NCI-H2171 treated with DMSO at 0.1 percent for 48 hours (cell line): ENCODE measurements around the gene CRKL.

ENCODE experiments used
- DNase-seq: peaks from one replicate; lab custom pipeline; 2025; lab: John Stamatoyannopoulos, UW

CRKL gene

DNA sequence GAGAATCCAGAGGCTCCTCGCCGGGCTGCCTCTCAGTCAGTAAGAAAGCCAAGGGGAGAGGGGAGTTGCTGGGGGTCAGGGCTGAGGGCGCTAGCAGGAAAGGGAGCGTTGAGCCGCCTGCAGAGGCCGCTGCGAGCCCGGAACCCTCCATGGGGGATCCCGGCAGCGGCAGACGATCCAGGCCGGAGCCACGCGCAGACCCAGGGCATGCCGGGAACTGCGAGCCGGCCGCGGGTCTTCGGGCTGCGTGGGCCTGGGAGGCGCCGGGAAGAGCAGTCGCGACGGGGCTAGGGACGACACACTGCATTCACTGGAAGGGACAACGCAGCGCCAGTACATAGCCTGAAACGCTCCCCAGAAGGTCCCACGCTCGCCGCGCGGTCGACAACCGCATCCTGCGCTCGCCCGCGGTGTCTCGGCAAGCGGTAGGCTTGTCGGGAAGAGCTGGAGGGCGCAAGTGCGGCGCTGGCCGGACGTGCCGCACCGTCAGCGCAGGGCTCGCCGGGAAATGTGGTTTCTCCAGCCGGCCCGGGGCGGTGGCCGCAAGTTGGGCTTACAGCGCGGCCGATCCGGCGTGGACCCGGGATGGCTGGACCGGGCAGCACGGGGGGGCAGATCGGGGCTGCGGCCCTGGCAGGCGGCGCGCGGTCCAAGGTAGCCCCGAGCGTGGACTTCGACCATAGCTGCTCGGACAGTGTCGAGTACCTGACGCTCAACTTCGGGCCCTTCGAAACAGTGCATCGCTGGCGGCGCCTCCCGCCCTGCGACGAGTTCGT is 64.8 kb downstream of the CRKL start, which contains the start of gene LZTR1:
TSS of gene LZTR1 (plus strand) at position 511 of the 776 bp plus-strand sequence. CDS start at position 586, 75 bp downstream.
- DNase-seq, result peak; percentile 85

DNA sequence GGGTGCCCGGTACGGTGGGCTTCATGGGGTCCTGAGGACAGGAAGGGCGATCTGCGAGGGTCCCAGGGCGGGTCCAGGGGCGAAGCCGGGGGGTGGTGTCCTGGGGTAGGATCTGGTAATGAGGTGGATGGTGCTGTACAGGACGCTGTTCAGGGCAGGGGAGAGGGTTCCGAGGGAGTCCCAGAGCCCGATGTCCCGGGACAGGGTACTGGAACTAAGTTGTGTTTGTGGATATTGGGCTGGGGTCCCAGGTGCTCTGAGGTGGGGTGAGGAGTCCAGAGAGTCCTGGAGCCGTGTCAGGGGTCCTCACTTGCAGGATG is 65.3 kb downstream of the CRKL start:
- DNase-seq, result no peak

DNA sequence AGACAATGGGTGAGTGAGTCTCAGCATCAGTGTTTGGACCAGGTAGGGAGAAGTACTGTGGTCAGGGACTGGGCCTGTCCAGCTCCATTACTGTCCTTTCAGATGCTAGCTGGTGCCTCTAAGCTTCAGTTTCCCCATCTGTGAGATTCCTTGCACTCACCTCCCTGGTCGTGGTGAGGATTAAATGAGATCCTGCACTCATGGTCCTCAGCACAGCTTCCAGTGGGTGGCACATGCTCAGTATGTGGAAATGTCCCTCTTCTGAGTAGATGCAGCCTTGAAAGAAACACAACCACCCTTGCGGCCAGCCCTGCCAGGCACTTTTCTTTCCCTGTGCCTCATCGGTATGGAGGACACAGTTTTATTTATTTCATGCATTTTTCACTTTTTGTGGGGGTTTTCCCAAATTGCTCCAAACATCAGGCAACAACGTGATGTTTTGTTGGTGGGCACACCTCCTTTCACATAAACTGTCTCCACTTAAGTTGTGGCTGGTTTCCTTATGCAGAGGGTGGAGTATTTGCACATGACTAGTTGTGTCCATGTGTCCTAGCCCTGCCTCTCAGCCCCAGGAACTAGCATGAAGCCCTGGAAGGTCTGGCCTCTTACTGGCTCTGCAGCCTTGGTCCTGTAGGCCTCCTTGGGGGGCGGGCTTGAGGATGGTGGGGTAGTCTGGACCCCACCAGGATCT is 66.0 kb downstream of the CRKL start:
- no peak for DNase-seq

DNA sequence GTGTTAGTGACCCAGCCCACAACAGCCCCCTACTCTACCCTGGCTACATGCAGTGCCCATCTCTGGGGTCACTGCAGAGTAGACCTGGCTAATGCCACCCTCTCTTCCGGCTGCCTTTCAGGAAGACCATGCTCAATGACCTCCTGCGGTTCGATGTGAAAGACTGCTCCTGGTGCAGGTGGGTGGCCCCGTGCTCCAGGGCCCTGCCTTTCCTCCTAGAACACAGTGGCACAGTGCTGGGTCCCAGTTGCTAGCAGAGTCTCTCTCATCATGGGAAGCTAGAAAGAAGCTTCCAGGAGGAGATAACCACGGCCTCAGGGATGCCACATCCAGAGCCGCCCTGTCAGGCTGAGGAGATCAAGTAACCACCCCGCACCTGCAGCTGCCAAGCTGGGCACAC is 68.5 kb downstream of the CRKL start:
- no peak for DNase-seq

DNA sequence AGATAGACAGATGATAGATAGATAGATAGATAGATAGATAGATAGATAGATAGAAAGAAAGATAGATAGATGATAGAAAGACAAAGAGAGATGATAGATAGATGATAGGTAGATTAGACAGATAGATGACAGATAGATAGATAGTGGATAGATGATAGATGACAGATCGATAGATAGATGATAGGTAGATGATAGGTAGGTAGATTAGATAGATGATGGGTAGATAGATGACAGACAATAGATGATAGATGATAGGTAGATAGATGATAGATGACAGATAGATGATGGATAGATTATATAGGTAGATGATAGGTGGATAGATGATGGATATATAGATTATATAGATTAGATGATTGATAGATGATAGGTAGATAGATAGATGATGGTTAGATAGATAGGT is 69.2 kb downstream of the CRKL start:
- DNase-seq, result no peak

DNA sequence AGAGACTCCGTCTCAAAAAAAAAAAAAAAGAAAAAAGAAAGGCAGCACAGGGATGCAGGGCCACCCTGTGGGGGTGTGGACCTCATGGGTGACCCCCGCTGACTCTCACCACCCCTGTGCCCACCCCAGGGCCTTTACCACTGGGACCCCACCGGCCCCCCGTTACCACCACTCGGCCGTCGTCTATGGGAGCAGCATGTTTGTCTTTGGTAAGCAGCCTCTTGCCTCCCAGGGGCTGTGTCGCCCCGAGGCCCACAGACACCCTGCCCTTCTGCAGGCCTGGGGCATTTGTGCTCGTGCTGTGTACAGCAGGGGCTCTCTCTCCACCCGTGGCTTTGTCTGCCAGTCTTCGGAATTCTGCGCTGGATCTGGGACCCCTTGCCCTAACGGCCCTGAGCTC is 70.2 kb downstream of the CRKL start:
- DNase-seq, result no peak

DNA sequence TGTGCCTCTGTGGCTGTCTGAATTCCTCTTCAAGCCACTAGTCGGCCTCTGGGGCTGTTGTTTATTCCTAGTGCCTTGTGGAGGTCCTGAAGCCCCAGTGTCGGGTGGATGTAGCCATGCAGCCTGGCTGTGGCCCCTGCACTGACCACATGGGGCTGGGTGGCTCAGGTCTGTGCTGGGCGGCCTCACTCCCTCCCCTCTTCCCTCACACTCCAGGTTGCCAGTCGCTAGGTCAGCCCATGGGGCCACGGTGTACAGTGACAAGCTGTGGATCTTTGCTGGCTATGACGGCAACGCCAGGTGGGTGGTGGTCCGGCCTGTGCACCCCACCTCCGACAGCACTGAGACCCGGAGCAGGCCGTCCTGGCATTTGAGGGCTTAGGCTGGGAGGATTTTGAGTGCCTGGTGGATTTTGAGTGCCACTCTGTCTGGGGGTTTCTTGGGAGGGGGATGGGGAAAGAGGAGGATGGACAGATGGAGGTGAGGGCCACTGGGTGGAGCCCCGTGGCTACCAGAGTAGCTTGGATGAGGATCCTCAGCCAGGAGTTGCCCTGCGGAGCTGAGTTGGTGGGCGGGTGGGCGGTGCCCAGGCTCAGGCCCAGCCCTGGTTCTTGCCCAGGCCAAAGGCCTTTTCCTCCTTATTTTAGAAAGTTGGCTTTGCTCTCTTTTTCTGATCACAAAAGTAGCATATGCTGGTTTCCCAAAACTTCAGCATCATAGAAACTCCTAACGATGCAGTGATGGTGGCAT is 71.5 kb downstream of the CRKL start:
- no peak for DNase-seq

DNA sequence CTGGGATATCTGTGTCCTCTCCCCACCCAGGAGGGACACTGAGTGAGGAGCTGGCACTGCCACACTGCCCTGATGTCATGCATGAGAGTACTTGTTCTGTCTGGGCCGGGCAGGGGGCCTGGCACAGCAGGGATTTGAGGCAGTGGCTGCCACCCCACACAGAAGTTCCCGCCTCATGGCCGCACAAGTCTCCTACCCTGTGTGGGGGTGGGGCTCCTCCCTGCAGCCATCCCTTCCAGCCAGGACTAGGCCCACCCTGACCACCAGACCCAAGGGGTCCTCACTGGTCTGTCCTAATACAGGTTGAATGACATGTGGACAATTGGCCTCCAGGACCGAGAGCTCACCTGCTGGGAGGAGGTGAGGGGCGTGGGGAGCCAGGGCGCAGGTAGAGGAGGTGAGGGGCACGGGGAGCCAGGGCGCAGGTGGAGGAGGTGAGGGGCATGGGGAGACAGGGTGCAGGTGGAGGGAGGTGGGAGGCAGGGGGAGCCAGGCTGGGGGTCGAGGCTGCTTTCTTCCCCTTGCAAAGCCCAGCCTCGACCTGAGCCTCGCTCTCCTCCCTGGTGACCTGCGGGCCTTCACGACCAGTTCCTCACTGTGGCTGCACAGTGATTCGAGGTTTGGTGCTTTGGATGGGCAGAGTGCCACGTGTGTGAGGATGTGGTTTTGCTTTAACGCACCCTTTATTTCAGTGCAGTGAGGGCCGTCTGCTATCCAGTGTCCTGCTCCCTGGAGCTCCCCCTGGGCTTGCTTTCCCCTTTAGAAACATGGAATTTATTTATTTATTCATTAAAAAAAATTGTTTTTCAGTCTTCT is 72.3 kb downstream of the CRKL start:
- DNase-seq, result no peak

DNA sequence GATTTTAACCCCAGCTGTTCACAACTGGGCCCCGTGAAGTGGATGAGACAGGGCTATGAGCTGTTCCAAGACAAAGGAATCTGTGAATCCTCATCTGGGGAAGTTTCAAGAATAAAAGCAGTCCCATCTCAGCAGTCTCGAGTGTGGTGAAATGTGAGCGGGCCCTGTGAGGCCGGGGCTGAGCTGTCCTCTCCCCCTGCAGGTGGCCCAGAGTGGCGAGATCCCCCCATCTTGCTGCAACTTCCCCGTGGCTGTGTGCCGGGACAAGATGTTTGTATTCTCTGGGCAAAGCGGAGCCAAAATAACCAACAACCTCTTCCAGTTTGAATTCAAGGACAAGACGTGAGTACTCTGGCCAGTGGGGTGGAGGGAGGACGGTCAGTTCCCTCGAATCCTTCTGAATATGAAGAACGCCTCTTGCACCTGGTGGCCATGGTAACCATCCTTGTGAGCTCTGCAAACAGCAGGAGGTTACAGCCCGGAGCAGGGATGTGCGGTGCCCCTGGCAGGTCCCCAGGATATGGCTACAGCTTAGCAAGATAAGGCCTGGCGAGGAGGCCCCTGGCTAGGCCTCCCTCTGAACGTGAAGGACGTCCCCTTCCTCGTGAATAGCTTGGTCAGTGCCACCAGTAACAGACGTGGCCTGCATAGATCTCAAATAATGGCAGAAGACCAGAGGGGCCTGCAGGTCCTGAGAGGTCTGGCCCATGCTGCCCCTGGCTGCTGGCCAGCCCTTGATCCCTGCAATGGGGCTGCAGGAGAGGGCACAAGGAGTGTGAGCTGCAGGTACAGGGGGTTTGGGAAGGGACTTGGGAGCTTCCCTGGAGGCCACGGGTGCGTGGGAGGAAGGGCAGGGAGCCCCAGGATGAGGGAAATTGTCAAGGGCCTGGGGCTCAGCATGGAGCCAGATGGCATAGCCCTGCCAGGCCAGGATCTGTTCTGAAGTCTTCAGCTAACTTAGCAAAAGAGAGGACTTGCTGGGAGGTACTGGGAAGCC is 73.3 kb downstream of the CRKL start:
- DNase-seq, result no peak

DNA sequence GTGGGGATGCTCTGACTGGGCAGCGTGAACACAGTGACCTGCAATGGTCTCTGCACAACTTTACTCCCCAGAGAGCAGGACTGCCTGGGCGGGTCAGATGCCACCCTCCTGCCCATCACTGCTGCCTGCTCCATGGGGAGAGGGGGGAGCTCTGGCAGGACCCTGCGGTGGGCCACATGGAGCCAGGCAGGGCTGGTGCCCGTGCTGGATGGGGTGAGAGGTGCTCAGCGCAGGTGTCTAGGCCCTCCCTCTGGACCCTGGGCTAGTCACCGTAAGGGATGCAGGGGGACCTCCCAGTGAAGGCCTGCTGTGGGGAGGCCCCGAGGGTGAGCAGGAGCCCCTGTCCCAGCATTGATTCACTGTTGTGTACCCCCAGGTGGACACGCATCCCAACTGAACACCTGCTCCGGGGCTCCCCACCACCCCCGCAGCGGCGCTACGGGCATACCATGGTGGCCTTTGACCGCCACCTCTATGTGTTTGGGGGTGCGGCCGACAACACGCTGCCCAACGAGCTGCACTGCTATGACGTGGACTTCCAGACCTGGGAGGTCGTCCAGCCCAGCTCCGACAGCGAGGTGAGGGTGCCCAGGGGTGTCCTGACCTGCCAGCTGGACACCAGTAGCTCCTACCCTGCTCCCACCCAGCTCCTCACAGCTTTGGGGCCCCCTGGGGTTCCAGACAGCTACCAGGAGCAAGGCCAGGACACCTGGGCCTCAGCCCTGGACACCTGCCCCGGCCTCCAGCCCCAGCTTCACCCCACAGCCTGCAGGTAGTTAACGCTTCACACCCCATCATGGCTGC is 74.2 kb downstream of the CRKL start:
- no peak for DNase-seq

DNA sequence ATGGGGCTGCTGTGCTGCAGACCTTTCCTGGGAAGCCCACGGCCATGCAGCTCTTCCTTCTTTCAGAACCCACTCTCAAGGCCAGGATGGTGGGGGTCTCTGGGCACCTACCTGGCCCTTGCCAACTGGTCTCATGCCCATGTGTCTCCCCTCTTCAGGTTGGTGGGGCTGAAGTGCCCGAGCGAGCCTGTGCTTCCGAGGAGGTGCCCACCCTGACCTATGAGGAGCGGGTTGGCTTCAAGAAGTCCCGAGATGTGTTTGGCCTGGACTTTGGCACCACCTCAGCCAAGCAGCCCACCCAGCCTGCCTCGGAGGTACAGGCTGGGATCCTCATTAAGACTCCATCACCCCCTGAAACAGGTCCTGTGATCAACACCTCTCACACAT is 74.8 kb downstream of the CRKL start:
- no peak for DNase-seq

DNA sequence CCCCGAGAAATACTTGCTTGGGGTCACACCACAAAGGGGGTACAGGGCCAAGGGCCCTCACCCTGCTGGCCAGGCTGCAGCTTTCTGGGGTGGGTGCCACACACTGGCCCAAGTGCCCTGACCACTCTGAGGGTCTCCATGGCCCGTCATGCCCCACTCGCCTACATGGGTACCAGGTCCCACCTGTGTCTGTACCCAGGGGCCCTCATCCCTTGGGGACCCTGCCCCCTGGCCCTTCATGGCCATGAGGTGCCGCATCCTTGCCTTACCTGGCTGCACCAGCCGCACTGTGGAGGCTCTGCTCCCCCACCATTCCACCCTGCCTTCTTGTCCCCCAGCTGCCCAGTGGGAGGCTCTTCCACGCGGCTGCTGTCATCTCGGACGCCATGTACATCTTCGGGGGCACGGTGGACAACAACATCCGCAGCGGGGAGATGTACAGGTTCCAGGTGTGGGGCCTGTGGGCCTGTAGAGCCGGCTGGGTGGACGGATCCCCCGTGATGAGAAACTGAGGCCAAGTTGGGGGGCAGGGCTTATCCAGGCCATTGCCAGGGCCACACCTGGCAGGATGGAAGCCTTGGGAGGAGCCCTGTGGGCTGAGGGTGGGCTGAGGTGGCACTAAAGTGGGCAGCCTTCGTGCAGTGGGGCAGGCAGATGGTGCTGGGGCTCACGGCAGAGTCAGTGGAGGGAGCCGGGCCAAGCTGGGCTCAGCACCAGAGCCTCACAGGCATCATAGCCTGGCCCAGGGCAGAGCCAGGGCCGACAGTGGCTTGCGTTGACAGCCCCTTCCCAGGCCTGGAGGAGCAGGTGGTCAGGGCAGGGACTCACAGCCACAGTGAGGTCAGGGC is 75.5 kb downstream of the CRKL start:
- DNase-seq, result no peak

DNA sequence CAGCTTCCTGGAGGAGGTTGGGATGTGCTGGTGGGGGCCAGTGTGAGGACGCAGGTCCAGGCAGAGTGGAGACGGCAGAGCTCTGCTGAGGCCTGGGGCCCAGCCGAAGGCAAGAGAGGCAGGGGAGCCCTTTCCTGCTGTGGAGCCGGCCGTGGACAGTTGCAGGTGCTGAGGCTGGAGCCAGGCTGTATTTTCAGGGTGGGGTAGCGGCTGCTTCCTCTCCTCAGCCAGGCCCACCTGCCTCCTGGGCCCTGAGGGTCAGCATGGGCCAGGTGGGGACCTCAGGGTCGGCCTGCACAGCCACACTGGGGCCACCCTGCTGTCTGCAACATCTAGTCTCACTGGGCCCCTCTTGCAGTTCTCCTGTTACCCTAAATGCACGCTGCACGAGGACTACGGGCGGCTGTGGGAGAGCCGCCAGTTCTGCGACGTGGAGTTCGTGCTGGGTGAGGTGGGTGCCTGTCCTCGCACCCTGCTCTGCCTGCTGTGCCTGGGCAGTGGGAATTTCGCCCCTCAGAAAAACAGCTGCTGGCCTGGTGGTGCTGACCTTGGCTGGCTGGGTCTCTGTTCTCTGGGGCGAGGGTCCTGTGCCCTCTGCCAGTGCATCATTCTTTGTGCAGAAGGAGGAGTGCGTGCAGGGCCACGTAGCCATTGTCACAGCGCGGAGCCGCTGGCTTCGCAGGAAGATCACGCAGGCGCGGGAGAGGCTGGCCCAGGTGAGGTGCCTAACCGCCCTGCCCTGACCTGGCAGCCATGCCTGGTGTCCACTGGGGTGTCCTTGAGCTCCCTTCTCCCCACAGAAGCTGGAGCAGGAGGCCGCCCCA is 76.3 kb downstream of the CRKL start:
- DNase-seq, result no peak

DNA sequence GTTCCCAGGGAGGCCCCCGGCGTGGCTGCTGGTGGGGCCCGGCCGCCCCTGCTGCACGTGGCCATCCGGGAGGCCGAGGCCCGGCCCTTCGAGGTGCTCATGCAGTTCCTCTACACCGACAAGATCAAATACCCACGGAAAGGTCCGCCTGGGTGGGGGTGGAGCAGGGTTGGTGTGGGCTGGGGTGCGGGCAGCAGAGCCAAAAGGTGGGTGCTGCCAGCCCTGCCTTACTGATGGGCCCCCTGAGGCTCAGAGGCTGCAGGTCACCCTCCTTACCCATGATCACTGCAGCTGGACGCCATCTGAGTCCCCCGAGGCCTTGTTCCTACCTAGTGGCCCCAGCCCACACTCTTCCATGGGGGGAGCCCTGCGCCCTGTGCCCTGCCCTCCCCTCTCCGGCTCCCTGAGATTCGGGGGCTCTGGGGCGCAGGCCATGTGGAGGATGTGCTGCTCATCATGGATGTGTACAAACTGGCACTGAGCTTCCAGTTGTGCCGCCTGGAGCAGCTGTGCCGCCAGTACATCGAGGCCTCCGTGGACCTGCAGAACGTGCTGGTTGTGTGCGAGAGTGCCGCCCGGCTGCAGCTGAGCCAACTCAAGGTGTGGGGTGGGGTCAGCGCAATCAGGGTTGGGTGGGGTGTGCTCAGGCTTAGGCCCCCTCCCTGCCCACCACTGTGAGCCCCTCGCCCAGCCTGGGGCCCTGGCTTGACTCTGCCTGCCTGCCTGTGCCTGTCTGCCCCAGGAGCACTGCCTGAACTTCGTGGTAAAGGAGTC is 77.1 kb downstream of the CRKL start:
- DNase-seq, result no peak

DNA sequence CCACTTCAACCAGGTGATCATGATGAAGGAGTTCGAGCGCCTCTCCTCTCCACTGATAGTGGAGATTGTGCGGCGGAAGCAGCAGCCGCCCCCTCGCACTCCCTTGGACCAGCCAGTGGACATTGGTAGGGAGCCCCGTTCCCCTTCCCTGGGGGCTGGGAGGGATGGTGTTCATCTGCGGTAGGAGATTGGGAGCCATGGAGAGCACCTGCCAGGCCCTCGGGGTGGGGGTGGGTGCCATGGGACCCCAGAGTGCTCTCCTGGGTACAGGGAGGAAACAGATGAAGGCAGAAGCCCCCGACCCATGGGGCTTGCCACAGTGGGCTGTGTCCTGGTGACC is 77.7 kb downstream of the CRKL start:
- DNase-seq, result no peak

DNA sequence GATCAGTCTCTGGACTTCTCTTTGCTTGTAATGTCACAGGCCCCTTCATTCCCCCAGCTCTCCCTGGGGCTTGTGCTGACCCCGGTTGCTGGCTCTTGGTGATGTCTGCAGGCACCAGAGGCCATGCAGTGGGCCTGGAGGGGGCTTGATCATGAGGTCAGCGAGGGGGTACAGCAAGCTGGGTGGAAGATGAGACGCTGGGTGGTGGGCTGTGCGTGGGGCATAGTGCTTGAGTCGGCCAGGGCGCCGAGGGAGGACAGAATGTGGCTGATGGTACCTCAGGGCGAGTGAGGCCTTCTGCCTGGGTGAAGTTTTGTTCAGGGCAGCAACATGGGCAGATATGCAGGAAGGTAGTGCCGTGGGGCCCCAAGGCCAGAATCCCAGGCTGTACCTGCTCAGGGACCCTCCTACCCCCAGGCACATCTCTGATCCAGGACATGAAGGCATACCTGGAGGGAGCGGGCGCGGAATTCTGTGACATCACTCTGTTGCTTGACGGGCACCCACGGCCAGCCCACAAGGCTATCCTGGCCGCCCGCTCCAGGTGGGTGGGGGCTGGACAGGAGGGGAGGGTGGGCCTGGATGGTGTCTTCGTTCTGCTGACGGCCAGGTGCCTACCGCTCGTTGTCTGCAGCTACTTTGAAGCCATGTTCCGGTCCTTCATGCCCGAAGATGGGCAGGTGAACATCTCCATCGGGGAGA is 78.3 kb downstream of the CRKL start:
- DNase-seq, result no peak

DNA sequence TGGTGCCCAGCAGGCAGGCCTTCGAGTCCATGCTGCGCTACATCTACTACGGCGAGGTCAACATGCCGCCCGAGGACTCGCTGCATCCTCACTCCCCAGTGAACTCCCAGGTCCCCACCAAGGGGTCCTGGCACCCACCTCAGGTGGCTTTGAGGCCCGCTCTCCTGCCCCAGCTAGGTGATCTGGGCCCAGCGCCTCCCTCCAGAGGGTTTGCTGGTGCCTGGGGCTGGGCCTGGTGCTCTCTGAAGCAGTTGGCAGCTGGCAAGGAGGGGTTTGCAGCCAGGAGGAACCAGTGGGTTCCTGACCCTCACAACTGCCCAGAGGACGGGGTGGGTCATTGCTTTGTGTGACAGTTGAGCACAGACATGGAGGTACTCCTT is 78.8 kb downstream of the CRKL start:
- DNase-seq, result no peak
